ENCODE data around the gene SORD.
"Not testable (repeated sequence)": the region's sequence is repeated elsewhere in the genome, so short reads cannot be mapped to it uniquely, and the experiment has no call there.

The SORD gene

GRCh38 chr15:45082412-45082811 is 59.4 kb downstream of the SORD start:
- H3K4me3 ChIP-seq (ENCODE audit: low read length); H3K36me3 ChIP-seq (replicated peaks; ENCODE audit: low read depth, low read length); H3K4me2 ChIP-seq (ENCODE audit: low read length): not testable (repeated sequence)

GRCh38 chr15:45083223-45083622 is 60.2 kb downstream of the SORD start:
- no peak overlapping the region for H3K9ac ChIP-seq (ENCODE audit: low read length)
- H3K27ac ChIP-seq (ENCODE audit: low read length) = no peak overlapping the region
- H3K4me1 ChIP-seq (ENCODE audit: low read length) = no peaks in the 10 kb centered on the region
- no peaks in the 10 kb centered on the region for H3K9me3 ChIP-seq (ENCODE audit: insufficient read depth, low read length)
- peaks cover 16% of the 10 kb centered on the region; the same call in 1 of the 2 replicates for H3K27me3 ChIP-seq (ENCODE audit: low read depth, low read length)
- H3K79me2 ChIP-seq (ENCODE audit: low read length) = no peaks in the 10 kb centered on the region
- no peak overlapping the region for H3K4me2 ChIP-seq (ENCODE audit: low read length)
- H3K36me3 ChIP-seq (replicated peaks; ENCODE audit: low read depth, low read length) = no peaks in the 10 kb centered on the region
- no peaks in the 10 kb centered on the region for H4K20me1 ChIP-seq (ENCODE audit: insufficient read depth, low read length)
- H2AFZ ChIP-seq (ENCODE audit: low read depth, low read length) = no peak overlapping the region
- TF ChIP-seq, protein P1, sequence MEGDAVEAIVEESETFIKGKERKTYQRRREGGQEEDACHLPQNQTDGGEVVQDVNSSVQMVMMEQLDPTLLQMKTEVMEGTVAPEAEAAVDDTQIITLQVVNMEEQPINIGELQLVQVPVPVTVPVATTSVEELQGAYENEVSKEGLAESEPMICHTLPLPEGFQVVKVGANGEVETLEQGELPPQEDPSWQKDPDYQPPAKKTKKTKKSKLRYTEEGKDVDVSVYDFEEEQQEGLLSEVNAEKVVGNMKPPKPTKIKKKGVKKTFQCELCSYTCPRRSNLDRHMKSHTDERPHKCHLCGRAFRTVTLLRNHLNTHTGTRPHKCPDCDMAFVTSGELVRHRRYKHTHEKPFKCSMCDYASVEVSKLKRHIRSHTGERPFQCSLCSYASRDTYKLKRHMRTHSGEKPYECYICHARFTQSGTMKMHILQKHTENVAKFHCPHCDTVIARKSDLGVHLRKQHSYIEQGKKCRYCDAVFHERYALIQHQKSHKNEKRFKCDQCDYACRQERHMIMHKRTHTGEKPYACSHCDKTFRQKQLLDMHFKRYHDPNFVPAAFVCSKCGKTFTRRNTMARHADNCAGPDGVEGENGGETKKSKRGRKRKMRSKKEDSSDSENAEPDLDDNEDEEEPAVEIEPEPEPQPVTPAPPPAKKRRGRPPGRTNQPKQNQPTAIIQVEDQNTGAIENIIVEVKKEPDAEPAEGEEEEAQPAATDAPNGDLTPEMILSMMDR (IDR thresholded peaks at IDR 0.05; ENCODE audit: low read depth, low read length) = no peak
- TF ChIP-seq EZH2phosphoT487 (IDR thresholded peaks at IDR 0.05; ENCODE audit: low read depth) = no peak
- H3K4me3 ChIP-seq (ENCODE audit: low read length) = no peak overlapping the region

More at GRCh38 chr15:45082412-45082811, 59.4 kb downstream of the SORD start:
- not testable (repeated sequence) for H3K9me3 ChIP-seq (ENCODE audit: insufficient read depth, low read length); H3K4me1 ChIP-seq (ENCODE audit: low read length); H3K27ac ChIP-seq (ENCODE audit: low read length); H2AFZ ChIP-seq (ENCODE audit: low read depth, low read length); H4K20me1 ChIP-seq (ENCODE audit: insufficient read depth, low read length); H3K9ac ChIP-seq (ENCODE audit: low read length); H3K79me2 ChIP-seq (ENCODE audit: low read length)
- H3K27me3 ChIP-seq (ENCODE audit: low read depth, low read length) = peaks cover 13% of the 10 kb centered on the region; the same call in 1 of the 2 replicates

DNA sequence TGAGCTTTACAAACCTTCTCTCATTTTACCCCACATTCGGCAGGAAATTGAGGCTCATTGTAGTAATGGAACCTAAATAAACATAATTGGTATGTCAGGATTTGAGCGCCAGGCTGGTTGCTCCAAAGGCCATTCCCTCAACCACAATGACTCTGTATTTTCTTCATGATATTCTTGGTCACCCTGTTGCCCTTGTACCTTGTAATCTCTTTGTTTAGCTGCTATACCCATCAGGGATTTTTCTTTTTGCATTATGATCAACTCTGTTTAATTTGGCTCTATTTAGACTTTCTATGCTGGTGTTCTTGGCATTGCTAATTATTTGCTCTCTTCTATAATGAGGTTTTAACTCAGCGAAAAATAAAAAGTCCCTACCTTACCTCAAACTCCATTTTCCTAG is 61.2 kb downstream of the SORD start:
- TF ChIP-seq, protein P1 (IDR thresholded peaks at IDR 0.05; ENCODE audit: low read depth, low read length) = no peak
- TF ChIP-seq EZH2phosphoT487 (IDR thresholded peaks at IDR 0.05; ENCODE audit: low read depth) = no peak
- Histone ChIP-seq H3K4me1 (ENCODE audit: low read length) (no peaks in the 10 kb centered on the region), H4K20me1 (ENCODE audit: insufficient read depth, low read length) (no peaks in the 10 kb centered on the region), H2AFZ (ENCODE audit: low read depth, low read length) (no peak overlapping the region), H3K27ac (ENCODE audit: low read length) (no peak overlapping the region), H3K36me3 (replicated peaks; ENCODE audit: low read depth, low read length) (no peaks in the 10 kb centered on the region), H3K9ac (ENCODE audit: low read length) (no peak overlapping the region), H3K79me2 (ENCODE audit: low read length) (no peaks in the 10 kb centered on the region), H3K9me3 (ENCODE audit: insufficient read depth, low read length) (no peaks in the 10 kb centered on the region), H3K27me3 (ENCODE audit: low read depth, low read length) (peaks cover 19% of the 10 kb centered on the region; the same call in 1 of the 2 replicates), H3K4me2 (ENCODE audit: low read length) (no peak overlapping the region), H3K4me3 (ENCODE audit: low read length) (no peak overlapping the region)

- TF ChIP-seq, protein P1 (IDR thresholded peaks at IDR 0.05; ENCODE audit: low read depth, low read length) = 0 out of 2 replicates have a peak, but pooled peaks have one; percentile 12
- TF ChIP-seq EZH2phosphoT487 (IDR thresholded peaks at IDR 0.05; ENCODE audit: low read depth) = no peak
- H3K4me2 ChIP-seq (ENCODE audit: low read length) = no peak overlapping the region
- no peak overlapping the region for H2AFZ ChIP-seq (ENCODE audit: low read depth, low read length)
- peaks cover 41% of the 10 kb centered on the region for H3K27me3 ChIP-seq (ENCODE audit: low read depth, low read length)
- no peak overlapping the region for H3K4me3 ChIP-seq (ENCODE audit: low read length)
- no peaks in the 10 kb centered on the region for H3K9me3 ChIP-seq (ENCODE audit: insufficient read depth, low read length)
- H3K9ac ChIP-seq (ENCODE audit: low read length) = no peak overlapping the region
- H3K36me3 ChIP-seq (replicated peaks; ENCODE audit: low read depth, low read length) = no peaks in the 10 kb centered on the region
- no peaks in the 10 kb centered on the region for H4K20me1 ChIP-seq (ENCODE audit: insufficient read depth, low read length)
- H3K79me2 ChIP-seq (ENCODE audit: low read length) = no peaks in the 10 kb centered on the region
- no peaks in the 10 kb centered on the region for H3K4me1 ChIP-seq (ENCODE audit: low read length)
- no peak overlapping the region for H3K27ac ChIP-seq (ENCODE audit: low read length)
These were observed 64.5 kb downstream of the SORD start for GRCh38 chr15:45087513-45087912.
